Naive B cell (primary cell): ENCODE data around the gene NOL4L. TPM values are rescaled to one million over a fixed set of nuclear protein-coding genes. Genes with fewer than 3 reads are reported as not detected.

ENCODE experiments used
- ATAC-seq, 2 donors: fragments of 150-1000 bp; cut with Tn5 transposase; 2 replicates each; pipeline ENCODE4 v1.10.0; 2021; ENCODE audit warnings: low read depth in 2 of 2, mild to moderate bottlenecking in 2 of 2, moderate library complexity in 2 of 2
- DNase-seq: peaks from one replicate; pipeline ENCODE4 v3.0.0; 2022
- H3K27ac Mint-ChIP-seq, 6 donors: one replicate each; pipeline ENCODE4 v1.8.0; 2020 to 2022; ENCODE audit warnings: mild to moderate bottlenecking in 6 of 6, mixed read lengths in 6 of 6, moderate library complexity in 5 of 6, inconsistent platforms in 2 of 6
- H3K27me3 Mint-ChIP-seq, 3 donors: one replicate each; pipeline ENCODE4 v1.8.0; 2021 to 2022; ENCODE audit warnings: mixed read lengths in 3 of 3, mild to moderate bottlenecking in 1 of 3
- H3K36me3 Mint-ChIP-seq, 2 donors: one replicate each; pipeline ENCODE4 v1.8.0; 2020 to 2022; ENCODE audit warnings: mixed read lengths in 2 of 2, inconsistent platforms in 1 of 2, mild to moderate bottlenecking in 1 of 2
- H3K4me1 Mint-ChIP-seq, 3 donors: one replicate each; pipeline ENCODE4 v1.8.0; 2020 to 2022; ENCODE audit warnings: mixed read lengths in 3 of 3, inconsistent platforms in 1 of 3, mild to moderate bottlenecking in 1 of 3, moderate library complexity in 1 of 3
- H3K4me3 Mint-ChIP-seq, 8 donors: one replicate each; pipeline ENCODE4 v1.8.0; 2020 to 2022; ENCODE audit warnings: mild to moderate bottlenecking in 8 of 8, mixed read lengths in 8 of 8, moderate library complexity in 8 of 8, inconsistent platforms in 2 of 8
- H3K9me3 Mint-ChIP-seq, 7 donors: one replicate each; pipeline ENCODE4 v1.8.0; 2020 to 2022; ENCODE audit warnings: mixed read lengths in 7 of 7, mild to moderate bottlenecking in 5 of 7, inconsistent platforms in 2 of 7, moderate library complexity in 1 of 7
- polyA plus RNA-seq, 6 donors: library from polyadenylated mRNA; unstranded; fragments of 300-500 nt; fragmentation: Illumina TruSeq; gene quantifications; one replicate each; pipeline ENCODE4 v1.2.3, GENCODE V29; 2021; ENCODE audit warnings: low read depth in 6 of 6

NOL4L gene
- polyA plus RNA-seq, 6 donors from 2014 or later, result 1.3 to 4.2 (median 1.5) TPM; not detected in 1

GRCh38 chr20:32574296-32575226 lies 10.6 kb downstream of the NOL4L start:
- Mint-ChIP-seq H3K27ac (no peak overlapping the region), H3K4me3 (no peak overlapping the region), H3K4me1 (peaks cover 0 to 4% (median 0%) of the 10 kb centered on the region in 3 donors), H3K36me3 (no peaks in the 10 kb centered on the region), H3K9me3 (no peaks in the 10 kb centered on the region), H3K27me3 (peaks cover 0 to 4% (median 0%) of the 10 kb centered on the region in 3 donors)
- ATAC-seq (no peak), DNase-seq (no peak)

- ATAC-seq (no peak), DNase-seq (no peak)
- H3K4me3 Mint-ChIP-seq, result no peak overlapping the region
- H3K9me3 Mint-ChIP-seq, result no peaks in the 10 kb centered on the region
- H3K27ac Mint-ChIP-seq, result no peak overlapping the region
- no peaks in the 10 kb centered on the region for H3K36me3 Mint-ChIP-seq
- H3K4me1 Mint-ChIP-seq, result no peaks in the 10 kb centered on the region
- no peaks in the 10 kb centered on the region for H3K27me3 Mint-ChIP-seq
Measured at GRCh38 chr20:32573167-32573851, 11.8 kb downstream of the NOL4L start.

- Mint-ChIP-seq H3K27me3 (no peaks in the 10 kb centered on the region), H3K4me1 (no peaks in the 10 kb centered on the region), H3K9me3 (no peaks in the 10 kb centered on the region), H3K4me3 (no peak overlapping the region), H3K27ac (no peak overlapping the region), H3K36me3 (no peaks in the 10 kb centered on the region)
- DNase-seq, result no peak
- no peak for ATAC-seq
Measured at GRCh38 chr20:32572271-32572968, 12.7 kb downstream of the NOL4L start.

- Mint-ChIP-seq H3K4me1 (no peaks in the 10 kb centered on the region), H3K27me3 (no peaks in the 10 kb centered on the region), H3K4me3 (no peak overlapping the region), H3K27ac (no peak overlapping the region), H3K9me3 (no peaks in the 10 kb centered on the region), H3K36me3 (no peaks in the 10 kb centered on the region)
- DNase-seq (no peak), ATAC-seq (no peak)
Measured at GRCh38 chr20:32571566-32571965, 13.6 kb downstream of the NOL4L start.

GRCh38 chr20:32570401-32571190 lies 14.5 kb downstream of the NOL4L start:
- DNase-seq (no peak), ATAC-seq (no peak)
- H3K27ac Mint-ChIP-seq, result no peak overlapping the region
- H3K9me3 Mint-ChIP-seq, result no peaks in the 10 kb centered on the region
- no peak overlapping the region for H3K4me3 Mint-ChIP-seq
- no peaks in the 10 kb centered on the region for H3K36me3 Mint-ChIP-seq
- no peaks in the 10 kb centered on the region for H3K27me3 Mint-ChIP-seq
- peaks cover 0 to 2% (median 2%) of the 10 kb centered on the region in 3 donors for H3K4me1 Mint-ChIP-seq

- H3K4me3 Mint-ChIP-seq, result no peak overlapping the region
- ATAC-seq, result no peak
- peak overlapping the region in 2 of 6 donors; percentile 6 to 14 for H3K27ac Mint-ChIP-seq
Measured at GRCh38 chr20:32569380-32570305, 15.5 kb downstream of the NOL4L start.

GRCh38 chr20:32569018-32569379 lies 16.1 kb downstream of the NOL4L start:
- no peak overlapping the region for H3K4me3 Mint-ChIP-seq
- H3K36me3 Mint-ChIP-seq, result no peaks in the 10 kb centered on the region

More at GRCh38 chr20:32569380-32570305, 15.5 kb downstream of the NOL4L start:
- no peaks in the 10 kb centered on the region for H3K9me3 Mint-ChIP-seq
- no peak for DNase-seq
- H3K4me1 Mint-ChIP-seq, result peaks cover 0 to 5% (median 5%) of the 10 kb centered on the region in 3 donors
- no peaks in the 10 kb centered on the region for H3K27me3 Mint-ChIP-seq
- H3K36me3 Mint-ChIP-seq, result no peaks in the 10 kb centered on the region

GRCh38 chr20:32567384-32568178 lies 17.6 kb downstream of the NOL4L start:
- Mint-ChIP-seq H3K27me3 (no peaks in the 10 kb centered on the region), H3K27ac (no peak overlapping the region), H3K9me3 (no peaks in the 10 kb centered on the region), H3K4me3 (no peak overlapping the region), H3K4me1 (peaks cover 0 to 7% (median 5%) of the 10 kb centered on the region in 3 donors), H3K36me3 (no peaks in the 10 kb centered on the region)
- DNase-seq (no peak), ATAC-seq (no peak)

More at GRCh38 chr20:32569018-32569379, 16.1 kb downstream of the NOL4L start:
- Mint-ChIP-seq H3K27me3 (no peaks in the 10 kb centered on the region), H3K4me1 (peaks cover 0 to 5% (median 5%) of the 10 kb centered on the region in 3 donors), H3K27ac (peak overlapping the region in 3 of 6 donors; percentile 14 to 67 (median 59)), H3K9me3 (no peaks in the 10 kb centered on the region)
- ATAC-seq (no peak), DNase-seq (no peak)

- peak overlapping the region in 1 of 6 donors; percentile 37 for H3K27ac Mint-ChIP-seq
- H3K4me3 Mint-ChIP-seq, result no peak overlapping the region
- peaks cover 0 to 12% (median 5%) of the 10 kb centered on the region in 3 donors for H3K4me1 Mint-ChIP-seq
- H3K27me3 Mint-ChIP-seq, result no peaks in the 10 kb centered on the region
- DNase-seq (no peak), ATAC-seq (no peak)
- no peaks in the 10 kb centered on the region for H3K36me3 Mint-ChIP-seq
- no peaks in the 10 kb centered on the region for H3K9me3 Mint-ChIP-seq
Measured at GRCh38 chr20:32566379-32567374, 18.5 kb downstream of the NOL4L start.

- H3K9me3 Mint-ChIP-seq, result no peaks in the 10 kb centered on the region
- peaks cover 0 to 22% (median 5%) of the 10 kb centered on the region in 3 donors for H3K4me1 Mint-ChIP-seq
- H3K27ac Mint-ChIP-seq, result peak overlapping the region in 1 of 6 donors; percentile 75
- no peaks in the 10 kb centered on the region for H3K36me3 Mint-ChIP-seq
- no peak overlapping the region for H3K4me3 Mint-ChIP-seq
- ATAC-seq (no peak), DNase-seq (no peak)
- H3K27me3 Mint-ChIP-seq, result peaks cover 0 to 1% (median under 1%) of the 10 kb centered on the region in 3 donors
Measured at GRCh38 chr20:32565735-32566032, 19.4 kb downstream of the NOL4L start.
